Astrocyte (in vitro differentiated cells and primary cell): ENCODE data around the gene YPEL1. TPM values are rescaled to one million over a fixed set of nuclear protein-coding genes. Genes with fewer than 3 reads are reported as not detected.
A peak's percentile ranks its signal among the peaks of the same experiment; 100 is the strongest.

Experiments used
- DNase-seq: peaks from one replicate; pipeline ENCODE4 v3.0.0-alpha.2; 2010; ENCODE audit warnings: low read depth
- FAIRE-seq: peaks from 2 replicates; lab custom pipeline; 2011; peaks lifted over from hg19 to GRCh38; lab: Jason Lieb, UNC
- H2AFZ ChIP-seq: 2 replicates; pipeline ENCODE4 v1.6.0; 2012; ENCODE audit warnings: low read depth, low read length, inconsistent platforms
- H3K27ac ChIP-seq: 2 replicates; pipeline ENCODE4 v1.5.1; 2011; ENCODE audit warnings: low read depth, low read length, inconsistent platforms
- H3K27me3 ChIP-seq: 2 replicates; pipeline ENCODE4 v1.6.0; 2011; ENCODE audit warnings: low read length, inconsistent platforms; ENCODE audit not compliant: insufficient read depth
- H3K36me3 ChIP-seq: 2 replicates; pipeline ENCODE4 v1.5.1; 2011; ENCODE audit warnings: low read length, inconsistent platforms; ENCODE audit not compliant: insufficient read depth
- H3K4me1 ChIP-seq: 2 replicates; pipeline ENCODE4 v1.5.1; 2011; ENCODE audit warnings: low read length, inconsistent platforms; ENCODE audit not compliant: insufficient read depth
- H3K4me2 ChIP-seq: 2 replicates; pipeline ENCODE4 v1.6.0; 2012; ENCODE audit warnings: low read length, inconsistent platforms
- H3K4me3 ChIP-seq: 2 replicates; pipeline ENCODE4 v1.5.1; 2011; ENCODE audit warnings: low read depth, mild to moderate bottlenecking, low read length, inconsistent platforms; ENCODE audit not compliant: insufficient read depth
- H3K79me2 ChIP-seq: 2 replicates; pipeline ENCODE4 v1.6.0; 2012; ENCODE audit warnings: mild to moderate bottlenecking, low read length, inconsistent platforms; ENCODE audit not compliant: insufficient read depth
- H3K9ac ChIP-seq: 2 replicates; pipeline ENCODE4 v1.6.0; 2012; ENCODE audit warnings: mild to moderate bottlenecking, low read length, inconsistent platforms
- H3K9me3 ChIP-seq: 2 replicates; pipeline ENCODE4 v1.5.1; 2012; ENCODE audit warnings: low read depth, mild to moderate bottlenecking, low read length, inconsistent platforms; ENCODE audit not compliant: insufficient read depth
- H4K20me1 ChIP-seq: 2 replicates; pipeline ENCODE4 v1.6.0; 2012; ENCODE audit warnings: low read length, inconsistent platforms; ENCODE audit not compliant: insufficient read depth
- H3K27ac Mint-ChIP-seq: one replicate; pipeline ENCODE4 v1.8.0; 2021; ENCODE audit warnings: mild to moderate bottlenecking, mixed read lengths; ENCODE audit not compliant: unreplicated experiment
- H3K27me3 Mint-ChIP-seq: one replicate; pipeline ENCODE4 v1.8.0; 2021; ENCODE audit warnings: low read depth, mixed read lengths; ENCODE audit not compliant: unreplicated experiment
- H3K36me3 Mint-ChIP-seq: one replicate; pipeline ENCODE4 v1.8.0; 2021; ENCODE audit warnings: low read depth, mixed read lengths; ENCODE audit not compliant: unreplicated experiment
- H3K4me1 Mint-ChIP-seq: one replicate; pipeline ENCODE4 v1.8.0; 2021; ENCODE audit warnings: low read depth, mixed read lengths; ENCODE audit not compliant: unreplicated experiment
- H3K4me3 Mint-ChIP-seq: one replicate; pipeline ENCODE4 v1.8.0; 2021; ENCODE audit warnings: mild to moderate bottlenecking, moderate library complexity, mixed read lengths; ENCODE audit not compliant: unreplicated experiment
- H3K9me3 Mint-ChIP-seq: one replicate; pipeline ENCODE4 v1.8.0; 2021; ENCODE audit warnings: mild to moderate bottlenecking, mixed read lengths; ENCODE audit not compliant: unreplicated experiment
- EZH2 ChIP-seq: IDR thresholded peaks from 2 replicates; pipeline ENCODE4 v1.6.1; 2012; ENCODE audit warnings: mild to moderate bottlenecking, low read length, inconsistent platforms; ENCODE audit not compliant: insufficient read depth
- total RNA-seq: library from RNA; stranded (reverse); gene quantifications from 2 replicates; pipeline ENCODE4 v1.2.1, GENCODE V29; 2021
- TF ChIP-seq, protein P1 (sequence below): IDR thresholded peaks from 2 replicates; pipeline ENCODE4 v1.5.1; 2011; ENCODE audit warnings: low read depth, mild to moderate bottlenecking, inconsistent platforms, low read length, moderate library complexity; ENCODE audit not compliant: insufficient read depth

YPEL1 gene
- total RNA-seq, 1 donor from 2014 or later: 0.86 TPM

GRCh38 chr22:21702094-21702493 is 33.5 kb downstream of the YPEL1 start:
- H3K27me3 ChIP-seq: no peaks in the 10 kb centered on the region
- H3K4me1 Mint-ChIP-seq: peaks cover 11% of the 10 kb centered on the region
- no peak overlapping the region for H3K27ac ChIP-seq
- H3K36me3 ChIP-seq: no peaks in the 10 kb centered on the region
- no peaks in the 10 kb centered on the region for H4K20me1 ChIP-seq
- no peak overlapping the region for H3K4me3 ChIP-seq
- H3K79me2 ChIP-seq: no peaks in the 10 kb centered on the region
- no peak overlapping the region for H3K4me2 ChIP-seq
- H2AFZ ChIP-seq: no peak overlapping the region
- H3K36me3 Mint-ChIP-seq: peaks cover 10% of the 10 kb centered on the region
- no peak for TF ChIP-seq EZH2
- TF ChIP-seq, protein P1, sequence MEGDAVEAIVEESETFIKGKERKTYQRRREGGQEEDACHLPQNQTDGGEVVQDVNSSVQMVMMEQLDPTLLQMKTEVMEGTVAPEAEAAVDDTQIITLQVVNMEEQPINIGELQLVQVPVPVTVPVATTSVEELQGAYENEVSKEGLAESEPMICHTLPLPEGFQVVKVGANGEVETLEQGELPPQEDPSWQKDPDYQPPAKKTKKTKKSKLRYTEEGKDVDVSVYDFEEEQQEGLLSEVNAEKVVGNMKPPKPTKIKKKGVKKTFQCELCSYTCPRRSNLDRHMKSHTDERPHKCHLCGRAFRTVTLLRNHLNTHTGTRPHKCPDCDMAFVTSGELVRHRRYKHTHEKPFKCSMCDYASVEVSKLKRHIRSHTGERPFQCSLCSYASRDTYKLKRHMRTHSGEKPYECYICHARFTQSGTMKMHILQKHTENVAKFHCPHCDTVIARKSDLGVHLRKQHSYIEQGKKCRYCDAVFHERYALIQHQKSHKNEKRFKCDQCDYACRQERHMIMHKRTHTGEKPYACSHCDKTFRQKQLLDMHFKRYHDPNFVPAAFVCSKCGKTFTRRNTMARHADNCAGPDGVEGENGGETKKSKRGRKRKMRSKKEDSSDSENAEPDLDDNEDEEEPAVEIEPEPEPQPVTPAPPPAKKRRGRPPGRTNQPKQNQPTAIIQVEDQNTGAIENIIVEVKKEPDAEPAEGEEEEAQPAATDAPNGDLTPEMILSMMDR: no peak
- no peaks in the 10 kb centered on the region for H3K9me3 Mint-ChIP-seq
- H3K9ac ChIP-seq: no peak overlapping the region
- DNase-seq: no peak
- H3K9me3 ChIP-seq: no peaks in the 10 kb centered on the region
- H3K27me3 Mint-ChIP-seq: no peaks in the 10 kb centered on the region
- H3K4me1 ChIP-seq: peaks cover 27% of the 10 kb centered on the region
- FAIRE-seq: no peak
- H3K27ac Mint-ChIP-seq: peak overlapping the region; percentile 12
- H3K4me3 Mint-ChIP-seq: no peak overlapping the region

GRCh38 chr22:21701384-21701971 is 34.1 kb downstream of the YPEL1 start:
- H3K27me3 Mint-ChIP-seq: no peaks in the 10 kb centered on the region
- no peak for FAIRE-seq
- H3K79me2 ChIP-seq: no peaks in the 10 kb centered on the region

GRCh38 chr22:21700822-21701221 is 34.8 kb downstream of the YPEL1 start:
- Histone ChIP-seq H2AFZ (no peak overlapping the region), H3K4me3 (no peak overlapping the region), H3K4me2 (no peak overlapping the region), H3K27ac (no peak overlapping the region), H3K9ac (no peak overlapping the region), H3K27me3 (no peaks in the 10 kb centered on the region), H3K36me3 (peaks cover 6% of the 10 kb centered on the region), H3K4me1 (peaks cover 27% of the 10 kb centered on the region), H4K20me1 (no peaks in the 10 kb centered on the region), H3K79me2 (no peaks in the 10 kb centered on the region), H3K9me3 (no peaks in the 10 kb centered on the region)
- Mint-ChIP-seq H3K4me1 (peaks cover 11% of the 10 kb centered on the region), H3K36me3 (peaks cover 17% of the 10 kb centered on the region), H3K27ac (no peak overlapping the region), H3K9me3 (no peaks in the 10 kb centered on the region), H3K27me3 (no peaks in the 10 kb centered on the region), H3K4me3 (no peak overlapping the region)
- TF ChIP-seq EZH2: no peak
- TF ChIP-seq, protein P1: no peak
- FAIRE-seq (no peak), DNase-seq (no peak)

More at GRCh38 chr22:21701384-21701971, 34.1 kb downstream of the YPEL1 start:
- no peaks in the 10 kb centered on the region for H4K20me1 ChIP-seq
- Mint-ChIP-seq H3K9me3 (no peaks in the 10 kb centered on the region), H3K36me3 (peaks cover 13% of the 10 kb centered on the region), H3K4me1 (peaks cover 11% of the 10 kb centered on the region), H3K27ac (no peak overlapping the region), H3K4me3 (peak overlapping the region; percentile 41)
- H3K4me3 ChIP-seq: no peak overlapping the region
- no peak overlapping the region for H3K9ac ChIP-seq
- TF ChIP-seq EZH2: no peak
- TF ChIP-seq, protein P1: no peak
- DNase-seq: no peak
- H3K36me3 ChIP-seq: peaks cover 4% of the 10 kb centered on the region
- H3K9me3 ChIP-seq: no peaks in the 10 kb centered on the region
- H2AFZ ChIP-seq: no peak overlapping the region
- no peak overlapping the region for H3K4me2 ChIP-seq
- peaks cover 27% of the 10 kb centered on the region for H3K4me1 ChIP-seq
- H3K27ac ChIP-seq: no peak overlapping the region
- H3K27me3 ChIP-seq: no peaks in the 10 kb centered on the region
